GM10266 (cell line): ENCODE measurements around the gene PLCXD3.

Source experiments
- DNase-seq: peaks from one replicate; pipeline ENCODE4 v3.0.0; 2012; ENCODE audit errors: extremely low spot score
- CTCF ChIP-seq: IDR thresholded peaks from 2 replicates; pipeline ENCODE4 v1.5.1; 2012; ENCODE audit warnings: mild to moderate bottlenecking, low read depth; ENCODE audit not compliant: control insufficient read depth, insufficient read depth; ENCODE audit errors: missing control alignments

PLCXD3 gene

GRCh38 chr5:41452506-41452905 lies 57.9 kb downstream of the PLCXD3 start:
- no peak for TF ChIP-seq CTCF
- no peak for DNase-seq

- DNase-seq: no peak
Observed at GRCh38 chr5:41447650-41448510, 62.5 kb downstream of the PLCXD3 start.

GRCh38 chr5:41445937-41446563 lies 64.4 kb downstream of the PLCXD3 start:
- no peak for DNase-seq
- TF ChIP-seq CTCF: no peak

More at GRCh38 chr5:41447650-41448510, 62.5 kb downstream of the PLCXD3 start:
- TF ChIP-seq CTCF: no peak

- TF ChIP-seq CTCF: no peak
- no peak for DNase-seq
Observed at GRCh38 chr5:41435276-41435675, 75.1 kb downstream of the PLCXD3 start.

GRCh38 chr5:41433552-41434181 lies 76.7 kb downstream of the PLCXD3 start:
- no peak for DNase-seq
- TF ChIP-seq CTCF: peak; percentile 35

- no peak for DNase-seq
- no peak for TF ChIP-seq CTCF
Observed at GRCh38 chr5:41432481-41433253, 77.7 kb downstream of the PLCXD3 start.
